ENCODE measurements around the gene NAA80.

Gene NAA80

GRCh38 chr3:50327129-50327528, 27.9 kb upstream of the NAA80 start:
- no peak for TF ChIP-seq CTCF (IDR thresholded peaks at IDR 0.05; ENCODE audit: low read depth, low read length)
- H3K4me3 ChIP-seq (ENCODE audit: low read depth, low read length), result peak overlapping the region; percentile 94

- no peak for TF ChIP-seq CTCF (IDR thresholded peaks at IDR 0.05; ENCODE audit: low read depth, low read length)
- no peak overlapping the region for H3K4me3 ChIP-seq (ENCODE audit: low read depth, low read length)
Observed at GRCh38 chr3:50326182-50326541, 27.0 kb upstream of the NAA80 start.

- no peak overlapping the region for H3K4me3 ChIP-seq (ENCODE audit: low read depth, low read length)
- no peak for TF ChIP-seq CTCF (IDR thresholded peaks at IDR 0.05; ENCODE audit: low read depth, low read length)
Observed at GRCh38 chr3:50325497-50326181, 26.4 kb upstream of the NAA80 start.

- TF ChIP-seq CTCF (IDR thresholded peaks at IDR 0.05; ENCODE audit: low read depth, low read length), result no peak
- H3K4me3 ChIP-seq (ENCODE audit: low read depth, low read length), result no peak overlapping the region
Observed at GRCh38 chr3:50325113-50325480, 25.9 kb upstream of the NAA80 start.

- peak; percentile 88 for TF ChIP-seq CTCF (IDR thresholded peaks at IDR 0.05; ENCODE audit: low read depth, low read length)
- no peak overlapping the region for H3K4me3 ChIP-seq (ENCODE audit: low read depth, low read length)
Observed at GRCh38 chr3:50324351-50325112, 25.3 kb upstream of the NAA80 start.

- H3K4me3 ChIP-seq (ENCODE audit: low read depth, low read length), result no peak overlapping the region
- no peak for TF ChIP-seq CTCF (IDR thresholded peaks at IDR 0.05; ENCODE audit: low read depth, low read length)
Observed at GRCh38 chr3:50323614-50324199, 24.5 kb upstream of the NAA80 start.

GRCh38 chr3:50323092-50323600, 23.9 kb upstream of the NAA80 start:
- TF ChIP-seq CTCF (IDR thresholded peaks at IDR 0.05; ENCODE audit: low read depth, low read length), result no peak
- H3K4me3 ChIP-seq (ENCODE audit: low read depth, low read length), result no peak overlapping the region

Data from WI38 (cell line).